ENCODE data around the gene GALNT2.

Gene GALNT2

GRCh38 chr1:230130172-230130944 is 63.3 kb downstream of the GALNT2 start:
- no peak for DNase-seq (ENCODE audit: low read depth)

- DNase-seq (ENCODE audit: low read depth): no peak
These were observed 64.4 kb downstream of the GALNT2 start for GRCh38 chr1:230131457-230131856.

DNA sequence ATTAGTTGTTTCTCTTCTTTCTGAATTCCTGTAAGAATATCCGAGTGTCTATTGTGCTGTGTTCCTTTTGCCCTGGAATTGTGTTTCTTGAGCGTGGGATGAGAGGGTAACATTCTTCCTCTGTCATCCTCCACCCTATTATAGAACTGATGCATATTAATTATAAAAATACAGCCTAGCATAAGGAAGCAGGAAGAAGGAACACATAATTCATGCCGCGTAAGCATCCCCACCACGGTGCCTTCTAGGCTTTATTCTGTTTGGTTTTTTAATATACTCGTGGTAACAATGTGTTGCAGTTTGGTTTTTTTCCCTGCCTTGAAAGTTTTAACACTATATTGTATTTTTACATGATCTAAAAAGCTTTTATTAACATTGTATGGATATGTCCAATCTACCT is 65.7 kb downstream of the GALNT2 start:
- DNase-seq (ENCODE audit: low read depth): no peak

DNA sequence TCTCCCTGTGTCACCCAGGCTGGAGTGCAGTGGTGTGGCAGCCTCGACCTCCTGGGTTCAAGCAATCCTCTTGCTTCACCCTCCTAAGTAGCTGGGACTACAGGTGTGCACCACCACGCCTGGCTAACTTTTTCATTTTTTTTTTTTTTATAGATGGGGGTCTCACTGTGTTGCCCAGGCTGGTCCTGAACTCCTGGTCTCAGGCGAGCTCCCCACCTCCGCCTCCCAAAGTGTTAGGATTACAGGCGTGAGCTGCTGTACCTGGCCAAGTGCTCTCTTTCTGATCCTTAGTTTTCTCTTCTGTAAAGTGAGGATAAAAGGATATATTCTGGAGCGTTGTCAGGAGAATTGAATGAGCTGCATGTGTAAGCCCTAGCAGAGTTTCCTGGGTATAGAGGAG is 68.7 kb downstream of the GALNT2 start:
- no peak for DNase-seq (ENCODE audit: low read depth)

DNA sequence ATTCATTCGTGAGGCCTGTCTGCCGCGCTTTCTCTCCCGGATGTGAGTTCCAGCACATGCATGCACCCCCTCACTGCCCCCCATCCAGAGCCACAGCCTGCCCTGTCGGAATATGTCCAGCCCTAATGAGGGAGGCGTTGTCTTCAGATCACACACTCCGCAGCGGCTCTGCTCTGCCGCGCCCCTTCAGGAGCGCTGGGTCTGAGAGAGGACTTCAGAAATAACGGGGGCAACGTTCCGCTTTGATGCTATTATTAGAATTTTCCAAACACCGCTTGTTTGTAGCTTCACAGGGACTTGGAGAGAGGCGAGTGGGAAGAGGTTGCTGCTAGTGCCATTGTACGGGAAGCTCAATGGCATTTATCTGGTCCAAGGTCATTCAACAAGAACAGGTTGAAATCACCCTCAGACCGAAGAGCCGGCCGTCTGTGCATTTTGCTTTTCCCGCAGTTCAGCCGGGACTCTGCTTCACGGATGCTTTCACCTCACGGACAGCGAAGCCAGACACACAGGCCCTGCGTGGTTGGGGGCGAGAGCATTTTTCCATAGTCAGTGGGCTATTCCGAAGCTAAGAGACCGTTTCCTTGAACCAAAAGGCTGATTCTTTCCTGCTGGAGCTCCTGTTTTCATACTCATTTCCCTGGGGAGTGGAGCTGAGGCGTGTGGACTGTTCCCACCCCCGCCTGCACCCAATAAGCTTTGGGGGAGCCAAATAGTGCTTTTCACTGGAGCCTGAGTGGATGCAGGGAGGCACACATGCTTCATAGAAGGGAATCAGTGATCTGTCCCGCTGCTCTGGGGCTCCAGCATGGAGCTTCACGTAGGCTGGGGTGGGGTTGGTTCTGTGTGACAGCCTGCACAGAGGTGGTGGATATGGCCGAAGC is 69.7 kb downstream of the GALNT2 start:
- no peak for DNase-seq (ENCODE audit: low read depth)

- DNase-seq (ENCODE audit: low read depth): no peak
These were observed 70.3 kb downstream of the GALNT2 start for GRCh38 chr1:230137337-230137815.

- DNase-seq (ENCODE audit: low read depth): no peak
These were observed 71.7 kb downstream of the GALNT2 start for GRCh38 chr1:230138561-230139239.

GRCh38 chr1:230139315-230139714 is 72.3 kb downstream of the GALNT2 start:
- DNase-seq (ENCODE audit: low read depth): no peak

- DNase-seq (ENCODE audit: low read depth): no peak
These were observed 72.7 kb downstream of the GALNT2 start for GRCh38 chr1:230139741-230140140.

DNA sequence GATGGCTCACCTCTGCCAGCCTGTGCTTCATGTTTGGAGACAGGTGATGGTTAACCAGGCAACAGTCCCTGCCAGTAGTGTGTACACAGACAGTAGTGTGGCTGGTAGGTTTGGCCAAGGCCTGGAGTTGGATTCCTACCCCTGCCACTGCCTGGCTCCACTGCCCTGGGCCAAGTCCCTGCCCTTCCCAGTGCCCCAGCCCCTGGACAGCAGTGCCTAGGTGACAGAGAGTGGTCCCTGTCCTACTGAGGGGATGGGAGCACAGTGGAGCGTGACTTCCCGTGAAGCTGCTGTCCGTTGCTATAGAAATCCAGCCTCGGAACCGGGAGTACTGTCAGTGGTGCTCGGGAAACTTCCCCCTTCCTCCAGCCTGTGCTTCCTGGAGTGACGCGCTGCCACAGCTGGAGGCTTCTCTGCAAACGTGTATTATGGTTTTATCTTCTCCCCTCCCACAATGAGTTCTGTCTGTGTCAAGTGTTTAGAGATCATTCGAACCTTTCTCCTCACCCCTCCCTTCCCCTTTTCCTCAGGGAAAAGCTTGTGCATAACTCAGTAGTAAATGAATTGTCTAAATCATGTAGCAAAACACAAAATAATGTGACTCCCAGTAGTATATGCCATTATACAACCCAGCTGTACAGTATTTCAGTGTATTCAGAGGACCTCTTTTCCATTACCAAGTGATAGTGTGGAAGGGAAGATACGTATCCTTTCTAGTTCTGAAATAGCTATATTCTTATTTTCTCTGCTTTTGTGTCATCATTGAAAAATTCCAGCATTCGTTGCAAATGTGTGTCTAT is 73.4 kb downstream of the GALNT2 start:
- no peak for DNase-seq (ENCODE audit: low read depth)

DNA sequence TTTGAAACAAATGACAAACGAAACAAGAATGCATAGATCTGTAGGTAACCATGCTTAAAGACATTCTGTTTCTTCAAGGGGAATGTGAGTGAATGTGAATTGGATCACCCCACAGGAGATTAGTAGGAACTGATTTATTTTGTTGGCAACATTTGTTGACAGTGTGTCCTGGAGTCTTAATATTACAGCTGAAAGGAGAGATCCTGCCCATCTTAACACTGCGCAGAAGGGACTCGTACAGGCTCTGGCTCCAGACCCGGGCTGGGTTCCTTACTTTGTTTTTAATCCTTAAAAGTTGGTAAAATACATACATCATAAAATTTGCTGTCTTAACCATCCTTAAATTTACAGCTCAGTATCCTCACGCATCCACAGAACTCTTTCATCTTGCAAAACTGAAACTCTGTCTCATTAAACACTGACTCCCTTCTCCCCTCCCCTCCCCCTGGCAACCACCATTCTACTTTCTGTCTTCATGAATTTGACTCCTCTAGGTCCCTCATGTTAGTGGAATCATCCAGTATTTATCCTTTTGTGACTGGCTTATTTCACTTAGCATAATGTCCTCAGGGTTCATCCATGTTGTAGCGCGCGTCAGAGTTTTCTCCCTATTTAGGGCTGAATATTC is 74.1 kb downstream of the GALNT2 start:
- no peak for DNase-seq (ENCODE audit: low read depth)

DNA sequence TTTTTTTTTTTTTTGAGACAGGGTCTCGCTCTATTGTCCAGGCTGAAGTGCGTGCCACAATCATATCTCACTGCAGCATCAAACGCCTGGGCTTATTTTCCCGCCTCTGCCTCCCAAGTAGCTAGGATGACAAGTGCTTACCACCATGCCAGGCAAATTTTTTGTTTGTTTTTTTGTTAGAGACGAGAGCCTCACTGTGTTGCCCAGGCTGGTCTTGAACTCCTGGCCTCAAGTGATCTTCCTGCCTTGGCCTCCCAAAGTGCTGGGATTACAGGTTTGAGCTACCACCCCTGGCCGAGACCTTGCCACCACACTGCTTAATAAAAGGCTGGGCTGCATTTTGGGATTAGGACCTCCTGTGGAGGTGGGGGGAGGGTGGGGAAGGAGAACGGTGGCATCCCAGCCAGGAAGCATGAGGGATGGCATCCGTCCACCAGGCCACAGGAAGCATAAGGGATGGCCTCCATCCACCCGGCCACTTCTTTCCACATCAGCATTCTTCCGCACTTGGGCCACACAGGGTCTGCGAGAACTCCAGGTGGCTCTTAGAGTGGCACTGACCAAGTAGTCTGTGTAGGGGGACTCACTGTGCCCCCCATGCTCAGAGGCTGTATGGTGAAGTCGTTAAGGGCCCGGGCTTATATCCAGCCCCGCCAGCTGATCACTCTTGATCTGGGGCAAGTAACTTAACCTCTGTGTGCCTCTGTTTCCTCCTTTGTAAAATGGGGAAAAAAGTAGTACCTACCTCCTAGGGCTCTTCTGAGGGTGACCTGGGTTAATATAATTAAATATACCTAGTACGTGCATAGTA is 75.0 kb downstream of the GALNT2 start:
- DNase-seq (ENCODE audit: low read depth): no peak

DNA sequence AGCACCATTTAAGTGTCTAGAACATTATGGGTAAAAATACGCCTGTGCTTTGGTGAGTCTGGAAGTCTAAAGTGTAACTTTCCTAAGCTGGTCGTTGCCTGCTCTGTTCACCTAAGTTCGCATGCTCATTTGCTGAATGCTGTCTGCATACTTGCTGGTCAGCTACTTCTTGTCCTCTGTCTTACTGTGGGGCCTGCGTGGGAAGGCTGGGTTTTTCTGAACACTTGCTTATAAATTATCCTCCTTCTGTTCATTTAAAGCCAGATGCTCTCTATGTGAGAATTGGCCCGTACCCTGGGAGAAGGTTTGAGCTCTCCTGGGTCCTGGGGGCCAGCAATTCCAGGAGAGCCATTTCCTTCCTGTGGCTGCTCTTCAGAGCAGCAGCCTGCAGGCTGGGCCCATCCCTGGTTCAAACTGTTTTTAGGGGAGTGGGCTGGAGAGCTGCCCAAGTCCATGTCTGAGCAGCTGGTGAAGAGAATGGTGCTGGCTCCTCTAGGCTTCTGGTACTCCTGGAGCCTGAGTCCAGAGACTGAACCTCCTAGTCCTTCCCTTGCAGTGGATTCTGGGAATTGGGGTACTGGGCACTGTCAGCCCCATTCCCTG is 75.7 kb downstream of the GALNT2 start:
- no peak for DNase-seq (ENCODE audit: low read depth)

DNA sequence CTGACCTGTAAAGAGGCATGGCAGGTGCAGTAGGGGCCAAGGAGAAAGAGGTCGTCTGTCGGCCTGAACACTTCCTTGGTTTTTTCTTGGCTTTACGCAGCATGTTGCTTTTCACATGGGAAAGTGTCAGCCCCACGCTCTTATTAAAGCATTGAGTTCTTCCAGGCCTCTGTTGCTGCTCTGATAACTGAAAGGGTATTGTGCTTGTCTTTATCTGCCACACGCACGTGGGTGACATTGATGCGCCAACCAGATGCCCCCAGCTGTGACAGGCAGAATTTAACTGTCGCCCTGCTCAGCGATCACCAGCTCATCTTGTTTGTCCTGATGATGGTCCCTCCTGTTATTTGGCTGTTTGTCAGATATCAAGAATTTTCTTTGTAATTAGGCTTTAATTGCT is 76.5 kb downstream of the GALNT2 start:
- no peak for DNase-seq (ENCODE audit: low read depth)

- no peak for DNase-seq (ENCODE audit: low read depth)
These were observed 77.1 kb downstream of the GALNT2 start for GRCh38 chr1:230144010-230144614.

GRCh38 chr1:230144758-230145504 is 77.9 kb downstream of the GALNT2 start:
- DNase-seq (ENCODE audit: low read depth): no peak

GRCh38 chr1:230145505-230145899 is 78.5 kb downstream of the GALNT2 start:
- no peak for DNase-seq (ENCODE audit: low read depth)

DNA sequence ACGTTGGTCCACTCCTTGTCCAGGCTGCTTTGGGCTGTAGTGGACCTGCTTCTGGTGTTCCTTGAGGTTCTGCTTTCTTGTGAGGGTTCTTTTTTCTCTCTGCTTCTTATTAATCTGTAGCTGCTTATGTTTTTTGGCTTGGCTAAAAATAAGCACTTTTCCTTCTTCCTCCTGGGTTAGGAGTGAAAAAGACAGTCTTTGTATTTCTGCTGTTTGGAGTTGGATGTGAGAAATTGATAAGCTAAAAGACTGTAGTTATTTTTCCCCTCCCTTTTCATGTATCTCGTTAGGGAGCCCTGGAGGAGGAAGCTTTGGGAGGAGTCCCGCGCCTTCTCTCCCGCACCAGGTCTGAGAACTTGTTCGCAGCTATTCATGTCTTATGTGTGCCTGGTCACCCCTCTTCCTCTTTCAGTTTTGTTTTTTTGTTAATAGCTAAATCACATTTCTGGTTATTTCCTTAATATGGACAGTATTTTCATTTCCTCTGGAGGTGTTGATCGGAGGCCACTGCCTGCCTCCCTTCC is 79.0 kb downstream of the GALNT2 start:
- no peak for DNase-seq (ENCODE audit: low read depth)

DNA sequence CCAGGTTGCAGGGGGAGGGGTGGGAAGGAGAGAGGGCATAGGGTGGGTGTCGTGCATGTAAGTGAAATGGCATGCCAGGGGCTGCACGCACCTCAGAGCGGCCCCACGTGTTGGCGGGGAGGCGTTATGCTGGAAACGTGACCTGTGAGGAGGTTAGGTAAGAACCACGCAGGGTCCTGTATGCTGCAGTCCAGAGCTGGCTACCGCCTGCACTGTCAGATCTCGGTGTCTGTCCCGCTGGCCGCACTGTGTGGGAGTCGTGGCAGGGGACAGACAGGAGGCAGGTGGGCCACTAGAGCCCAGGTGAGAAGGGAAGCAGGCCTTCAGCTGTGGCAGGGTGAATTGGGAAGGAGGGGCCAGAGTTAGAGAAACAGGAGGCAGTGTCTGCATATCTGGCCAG is 79.7 kb downstream of the GALNT2 start:
- no peak for DNase-seq (ENCODE audit: low read depth)

All from stimulated activated CD8-positive, alpha-beta memory T cell treated with anti-CD3 and anti-CD28 coated beads, Interleukin-7, amount 100 ng/mL, for 24 hours (primary cell).